Measurements from ENCODE around the gene RSKR.

Gene RSKR

GRCh38 chr17:28563475-28563874, 50.5 kb downstream of the RSKR start:
- H2AFZ ChIP-seq (ENCODE audit: low read length), result no peak overlapping the region
- H3K4me2 ChIP-seq (ENCODE audit: low read depth, low read length), result no peak overlapping the region
- H4K20me1 ChIP-seq (ENCODE audit: insufficient read depth, low read length), result no peaks in the 10 kb centered on the region
- 0 out of 2 replicates have a peak, but pooled peaks cover 6% of the 10 kb centered on the region for H3F3A ChIP-seq (ENCODE audit: insufficient read depth, low read length)
- H3K9me2 ChIP-seq (replicated peaks; ENCODE audit: insufficient read depth, low read length), result no peaks in the 10 kb centered on the region
- TF ChIP-seq EZH2phosphoT487 (IDR thresholded peaks at IDR 0.05; ENCODE audit: low read length) (no peak), CTCF (IDR thresholded peaks at IDR 0.05; ENCODE audit: low read length) (no peak), EZH2 (optimal IDR thresholded peaks at IDR 0.05; ENCODE audit: low read depth, low read length) (no peak)
- H3K36me3 ChIP-seq (replicated peaks; ENCODE audit: insufficient read depth, low read length), result no peaks in the 10 kb centered on the region; the same call in none of the 2 replicates
- no peaks in the 10 kb centered on the region for H3K27me3 ChIP-seq (replicated peaks; ENCODE audit: insufficient read depth, low read length)
- DNase-seq, result no peak
- H3K79me2 ChIP-seq (ENCODE audit: low read length), result peaks cover 38% of the 10 kb centered on the region
- no peak overlapping the region for H3K9ac ChIP-seq (ENCODE audit: low read length)
- H3K27ac ChIP-seq (ENCODE audit: low read length), result no peak overlapping the region
- H3K4me1 ChIP-seq (ENCODE audit: low read length), result peaks cover 11% of the 10 kb centered on the region
- H3K9me3 ChIP-seq (replicated peaks; ENCODE audit: insufficient read depth, low read length), result no peaks in the 10 kb centered on the region
- no peak overlapping the region for H3K4me3 ChIP-seq (ENCODE audit: low read length)
